ENCODE results near the gene TET2.

DNA sequence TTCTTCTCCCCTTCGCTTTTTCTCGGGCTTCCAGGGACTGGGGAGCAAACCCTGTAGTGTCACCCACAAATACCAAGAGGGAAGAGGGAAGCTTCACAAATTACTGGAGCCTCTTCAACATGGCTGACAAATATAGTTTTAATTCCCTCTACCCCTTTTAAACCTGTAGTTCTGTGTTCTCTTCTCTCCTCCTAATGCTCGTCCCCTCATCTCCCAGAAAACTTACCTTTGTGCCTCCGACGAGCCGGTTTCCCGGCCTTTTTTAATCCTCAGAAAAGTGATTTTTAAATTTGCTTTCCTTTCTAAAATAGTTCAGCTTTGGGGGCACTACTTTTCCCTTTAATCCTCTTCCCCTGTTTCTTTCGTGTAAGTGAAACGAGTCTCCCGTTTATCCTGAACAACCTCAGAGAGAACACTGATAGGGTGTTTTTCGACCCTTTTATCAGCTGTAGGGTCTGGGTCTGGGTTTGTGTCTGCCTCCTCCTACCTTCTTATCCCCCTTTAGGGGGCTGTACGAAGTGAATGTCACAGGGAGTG is 408 bp downstream of the TET2 start:
- TF ChIP-seq CTCF (IDR thresholded peaks at IDR 0.05) (no peak), POLR2A (IDR thresholded peaks at IDR 0.05) (no peak)
